ENCODE data around the gene FAM110C. TPM values are rescaled to one million over a fixed set of nuclear protein-coding genes. Genes with fewer than 3 reads are reported as not detected.

FAM110C gene
- total RNA-seq, 2 experiments from 2014 or later = 0.16 to 0.36 TPM

- ATAC-seq (ENCODE audit: poor library complexity) = no peak
- intact Hi-C loops (cut with DNase I, micrococcal nuclease) = no loop called here
- H3K9me3 Mint-ChIP-seq = no peaks in the 10 kb centered on the region
- H3K4me3 Mint-ChIP-seq = no peak overlapping the region
- peaks cover 10% of the 10 kb centered on the region for H3K4me1 Mint-ChIP-seq (ENCODE audit: low read depth)
- Histone ChIP-seq H3K27ac (ENCODE audit: low read depth in 1 of 2, low read length in 2 of 2) (no peak overlapping the region), H3K9me3 (ENCODE audit: control insufficient read depth in 1 of 2, insufficient read depth in 1 of 2, low read length in 2 of 2) (peaks cover 0 to 12% of the 10 kb centered on the region in 2 experiments), H3K4me3 (ENCODE audit: low read length) (no peak overlapping the region), H3K36me3 (ENCODE audit: insufficient read depth, low read length) (no peaks in the 10 kb centered on the region), H3K27me3 (ENCODE audit: control insufficient read depth in 1 of 2, insufficient read depth in 2 of 2, low read length in 2 of 2) (peaks cover 12% of the 10 kb centered on the region in 2 experiments), H3K4me1 (ENCODE audit: insufficient read depth, low read length) (peaks cover 10% of the 10 kb centered on the region)
- ChIA-PET POLR2A (no interaction called here), CTCF (no interaction called here)
- H3K27me3 Mint-ChIP-seq = peaks cover 35% of the 10 kb centered on the region
- DNase-seq = no peak
- H3K27ac Mint-ChIP-seq = no peak overlapping the region
- no peak for TF ChIP-seq CTCF (IDR thresholded peaks at IDR 0.05)
- peaks cover 4% of the 10 kb centered on the region for H3K36me3 Mint-ChIP-seq (ENCODE audit: low read depth)
Measured at GRCh38 chr2:51613-52012, 5.3 kb upstream of the FAM110C start.

- ChIA-PET POLR2A (no interaction called here), CTCF (no interaction called here)
- Histone ChIP-seq H3K9me3 (ENCODE audit: control insufficient read depth in 1 of 2, insufficient read depth in 1 of 2, low read length in 2 of 2) (peaks cover 0 to 16% of the 10 kb centered on the region in 2 experiments), H3K27ac (ENCODE audit: low read depth in 1 of 2, low read length in 2 of 2) (no peak overlapping the region), H3K4me1 (ENCODE audit: insufficient read depth, low read length) (peaks cover 23% of the 10 kb centered on the region), H3K36me3 (ENCODE audit: insufficient read depth, low read length) (no peaks in the 10 kb centered on the region), H3K4me3 (ENCODE audit: low read length) (no peak overlapping the region), H3K27me3 (ENCODE audit: control insufficient read depth in 1 of 2, insufficient read depth in 2 of 2, low read length in 2 of 2) (peaks cover 21 to 33% of the 10 kb centered on the region in 2 experiments)
- TF ChIP-seq CTCF (IDR thresholded peaks at IDR 0.05) = no peak
- H3K36me3 Mint-ChIP-seq (ENCODE audit: low read depth) = no peaks in the 10 kb centered on the region
- H3K4me3 Mint-ChIP-seq = peak overlapping the region; percentile 91
- no peaks in the 10 kb centered on the region for H3K9me3 Mint-ChIP-seq
- H3K27ac Mint-ChIP-seq = no peak overlapping the region
- intact Hi-C loops (cut with DNase I, micrococcal nuclease) = no loop called here
- DNase-seq (no peak), ATAC-seq (ENCODE audit: poor library complexity) (no peak)
- peaks cover 22% of the 10 kb centered on the region for H3K4me1 Mint-ChIP-seq (ENCODE audit: low read depth)
- H3K27me3 Mint-ChIP-seq = peaks cover 58% of the 10 kb centered on the region
Measured at GRCh38 chr2:47737-48136, 1.4 kb upstream of the FAM110C start.

GRCh38 chr2:47346-47725 lies 1.0 kb upstream of the FAM110C start:
- Mint-ChIP-seq H3K27me3 (peaks cover 60% of the 10 kb centered on the region), H3K4me1 (ENCODE audit: low read depth) (peaks cover 22% of the 10 kb centered on the region), H3K27ac (no peak overlapping the region), H3K9me3 (no peaks in the 10 kb centered on the region), H3K4me3 (peak overlapping the region; percentile 91), H3K36me3 (ENCODE audit: low read depth) (no peaks in the 10 kb centered on the region)
- TF ChIP-seq CTCF (IDR thresholded peaks at IDR 0.05) = no peak
- Histone ChIP-seq H3K4me3 (ENCODE audit: low read length) (peak overlapping the region; percentile 59), H3K4me1 (ENCODE audit: insufficient read depth, low read length) (peaks cover 23% of the 10 kb centered on the region), H3K9me3 (ENCODE audit: control insufficient read depth in 1 of 2, insufficient read depth in 1 of 2, low read length in 2 of 2) (peaks cover 0 to 16% of the 10 kb centered on the region in 2 experiments), H3K27ac (ENCODE audit: low read depth in 1 of 2, low read length in 2 of 2) (no peak overlapping the region), H3K36me3 (ENCODE audit: insufficient read depth, low read length) (no peaks in the 10 kb centered on the region), H3K27me3 (ENCODE audit: control insufficient read depth in 1 of 2, insufficient read depth in 2 of 2, low read length in 2 of 2) (peaks cover 21 to 33% of the 10 kb centered on the region in 2 experiments)
- ATAC-seq (ENCODE audit: poor library complexity) (no peak), DNase-seq (peak in 1 of 14 experiments; percentile 7)
- CTCF ChIA-PET = no interaction called here
- POLR2A ChIA-PET = interaction anchor here (0.8 kb wide), 1 partner anchor 13 kb away, joined by 3 read pairs; no protein-coding TSS in a partner anchor
- intact Hi-C loops (cut with DNase I, micrococcal nuclease) = no loop called here

All from CD4-positive, alpha-beta T cell (primary cell).